IPS DF 6.9 (cell line): ENCODE measurements around the gene RER1.

Experiments used
- DNase-seq: peaks from one replicate; pipeline ENCODE4 v3.0.0-alpha.2; 2013; ENCODE audit warnings: low read depth, low spot score
- H3K27ac ChIP-seq: one replicate; pipeline ENCODE4 v1.5.1; 2013; ENCODE audit warnings: low read length, control low read depth
- H3K27me3 ChIP-seq: 2 replicates; pipeline ENCODE4 v1.6.1; 2013; ENCODE audit warnings: mild to moderate bottlenecking, low read length; ENCODE audit not compliant: control insufficient read depth, insufficient read depth
- H3K36me3 ChIP-seq: 2 replicates; pipeline ENCODE4 v1.6.1; 2013; ENCODE audit warnings: low read length; ENCODE audit not compliant: control insufficient read depth, insufficient read depth
- H3K4me1 ChIP-seq: 2 replicates; pipeline ENCODE4 v1.6.1; 2013; ENCODE audit warnings: low read length; ENCODE audit not compliant: control insufficient read depth, insufficient read depth
- H3K4me3 ChIP-seq: 2 replicates; pipeline ENCODE4 v1.5.1; 2013; ENCODE audit warnings: mild to moderate bottlenecking, low read length
- H3K9me3 ChIP-seq: 2 replicates; pipeline ENCODE4 v1.6.1; 2013; ENCODE audit warnings: low read length, inconsistent platforms; ENCODE audit not compliant: control insufficient read depth, insufficient read depth
- WGBS: extraction: QIAGEN DNeasy Blood & Tissue Kit; methylation state at CpG from one replicate; pipeline ENCODE4 v1.1.7; 2013; ENCODE audit warnings: mixed read lengths, missing lambda C conversion rate; ENCODE audit not compliant: insufficient read length, insufficient coverage; 5-methylcytosine and 5-hydroxymethylcytosine counted together

The RER1 gene, protein sequence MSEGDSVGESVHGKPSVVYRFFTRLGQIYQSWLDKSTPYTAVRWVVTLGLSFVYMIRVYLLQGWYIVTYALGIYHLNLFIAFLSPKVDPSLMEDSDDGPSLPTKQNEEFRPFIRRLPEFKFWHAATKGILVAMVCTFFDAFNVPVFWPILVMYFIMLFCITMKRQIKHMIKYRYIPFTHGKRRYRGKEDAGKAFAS

DNA sequence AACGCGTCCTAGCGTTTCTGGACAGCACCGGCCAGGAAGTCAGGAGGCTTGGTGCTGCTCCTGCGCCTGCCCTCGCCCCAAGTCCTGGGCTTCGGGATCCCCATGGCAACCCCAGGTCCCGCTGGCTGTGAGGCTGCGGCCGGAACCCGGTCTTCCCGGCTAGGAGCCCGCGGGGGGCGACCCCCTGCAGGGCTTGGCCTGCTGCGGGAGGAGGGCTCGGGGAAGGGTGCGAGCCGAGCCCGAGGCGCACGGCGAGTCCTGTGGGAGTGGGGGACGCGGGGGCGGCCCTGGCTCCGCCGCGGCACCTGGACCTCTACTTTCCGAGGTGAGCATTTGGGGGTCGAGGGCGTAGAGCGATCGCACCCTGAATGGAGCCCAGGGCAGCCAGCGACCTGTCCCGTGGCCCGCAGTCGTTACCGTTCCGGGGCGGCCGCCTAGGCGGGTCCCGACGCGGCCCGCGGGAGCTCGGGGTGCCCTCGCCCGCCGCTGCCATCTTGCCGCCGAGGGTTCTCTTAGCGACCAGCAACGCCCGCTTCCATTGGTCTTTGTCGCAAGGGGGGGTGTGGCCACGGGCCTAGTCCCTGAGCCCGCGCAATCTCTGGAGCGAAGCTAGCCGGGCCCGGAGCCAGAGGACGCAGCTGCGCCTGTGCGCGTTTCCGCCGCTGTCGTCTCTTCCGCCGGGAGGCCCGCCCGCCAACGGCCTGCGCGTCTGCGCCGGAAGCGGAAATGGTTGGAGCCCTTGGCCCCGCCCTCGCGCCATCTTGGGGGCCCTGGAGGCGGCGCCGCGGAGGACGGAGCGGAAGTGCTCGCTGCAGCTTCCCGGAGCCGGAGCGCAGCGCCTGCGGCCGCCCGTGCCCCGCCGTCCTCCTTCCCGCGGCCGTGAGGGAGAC lies at the start of gene RER1, which contains the start of gene MORN1:
Gene RER1, plus strand, starts transcription at position 801 of the 890 bp plus-strand sequence. CDS start 3,950 bp downstream, outside the sequence.
Gene MORN1, minus strand, starts transcription at position 514 of the 890 bp plus-strand sequence. Its CDS starts 21 bp downstream, at position 493.
- H3K4me3 ChIP-seq, result peak within 1 kb of the TSS; percentile 100
- H3K4me1 ChIP-seq, result no peaks in the 10 kb centered on the region; the same call in 1 of the 2 replicates
- no CpG with 5 or more reads among the region's 103 CpGs for WGBS
- DNase-seq, result peak; percentile 93
- no peaks in the 10 kb centered on the region for H3K9me3 ChIP-seq
- H3K27me3 ChIP-seq, result no peaks in the 10 kb centered on the region
- H3K36me3 ChIP-seq, result peaks cover 6% of the 10 kb centered on the region
- no peak within 1 kb of the TSS for H3K27ac ChIP-seq

GRCh38 chr1:2342384-2343022 lies 49.1 kb upstream of the RER1 start:
- no peaks in the 10 kb centered on the region for H3K9me3 ChIP-seq
- no CpG with 5 or more reads among the region's 21 CpGs for WGBS
- no peak overlapping the region for H3K27ac ChIP-seq
- no peaks in the 10 kb centered on the region for H3K27me3 ChIP-seq
- H3K36me3 ChIP-seq, result no peaks in the 10 kb centered on the region; the same call in 1 of the 2 replicates
- H3K4me1 ChIP-seq, result no peaks in the 10 kb centered on the region; the same call in 1 of the 2 replicates
- DNase-seq, result no peak
- H3K4me3 ChIP-seq, result no peak overlapping the region

- Histone ChIP-seq H3K9me3 (no peaks in the 10 kb centered on the region), H3K4me3 (no peak overlapping the region), H3K27ac (no peak overlapping the region), H3K36me3 (no peaks in the 10 kb centered on the region; the same call in 1 of the 2 replicates), H3K4me1 (peaks cover 1% of the 10 kb centered on the region; the same call in 1 of the 2 replicates), H3K27me3 (no peaks in the 10 kb centered on the region)
- WGBS, result no CpG with 5 or more reads among the region's 39 CpGs
- no peak for DNase-seq
Observed at GRCh38 chr1:2343023-2343935, 48.4 kb upstream of the RER1 start.

DNA sequence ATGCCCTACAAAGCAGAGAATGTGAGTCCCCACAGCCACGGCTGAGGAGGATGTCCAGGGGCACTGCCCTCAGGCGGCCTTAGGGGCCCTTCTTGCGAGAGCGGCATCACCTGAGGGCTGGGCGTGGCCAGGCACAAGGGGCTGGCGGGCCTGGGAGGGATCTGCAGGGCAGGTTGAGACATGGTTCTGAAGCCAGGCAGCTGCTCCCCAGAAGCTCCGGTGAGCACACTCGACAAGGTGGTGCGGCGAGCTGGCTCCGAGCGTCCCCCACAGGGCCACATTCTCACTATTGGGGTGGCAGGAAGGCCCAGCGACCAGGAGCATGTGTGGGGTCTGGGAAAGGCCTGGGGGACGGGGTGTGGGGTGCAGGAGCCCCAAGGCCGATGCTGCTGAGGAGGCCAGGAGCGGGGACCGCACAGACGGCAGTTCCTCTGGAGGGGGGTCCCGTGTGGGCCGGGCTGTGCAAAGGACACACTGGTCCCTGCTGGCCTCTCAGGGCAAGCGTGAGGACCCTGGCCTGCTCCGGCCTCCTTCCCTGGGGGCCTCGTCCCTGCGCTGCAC lies 47.4 kb upstream of the RER1 start:
- no peaks in the 10 kb centered on the region for H3K9me3 ChIP-seq
- no peaks in the 10 kb centered on the region for H3K27me3 ChIP-seq
- no peak for DNase-seq
- H3K4me1 ChIP-seq, result peaks cover 1% of the 10 kb centered on the region; the same call in 1 of the 2 replicates
- no peak overlapping the region for H3K27ac ChIP-seq
- no CpG with 5 or more reads among the region's 24 CpGs for WGBS
- H3K4me3 ChIP-seq, result no peak overlapping the region
- H3K36me3 ChIP-seq, result no peaks in the 10 kb centered on the region; the same call in 1 of the 2 replicates

GRCh38 chr1:2344744-2345296 lies 46.8 kb upstream of the RER1 start:
- no peak for DNase-seq
- peaks cover 1% of the 10 kb centered on the region; the same call in 1 of the 2 replicates for H3K4me1 ChIP-seq
- H3K36me3 ChIP-seq, result no peaks in the 10 kb centered on the region; the same call in 1 of the 2 replicates
- no CpG with 5 or more reads among the region's 29 CpGs for WGBS
- no peaks in the 10 kb centered on the region for H3K27me3 ChIP-seq
- no peak overlapping the region for H3K4me3 ChIP-seq
- H3K27ac ChIP-seq, result no peak overlapping the region
- no peaks in the 10 kb centered on the region for H3K9me3 ChIP-seq

DNA sequence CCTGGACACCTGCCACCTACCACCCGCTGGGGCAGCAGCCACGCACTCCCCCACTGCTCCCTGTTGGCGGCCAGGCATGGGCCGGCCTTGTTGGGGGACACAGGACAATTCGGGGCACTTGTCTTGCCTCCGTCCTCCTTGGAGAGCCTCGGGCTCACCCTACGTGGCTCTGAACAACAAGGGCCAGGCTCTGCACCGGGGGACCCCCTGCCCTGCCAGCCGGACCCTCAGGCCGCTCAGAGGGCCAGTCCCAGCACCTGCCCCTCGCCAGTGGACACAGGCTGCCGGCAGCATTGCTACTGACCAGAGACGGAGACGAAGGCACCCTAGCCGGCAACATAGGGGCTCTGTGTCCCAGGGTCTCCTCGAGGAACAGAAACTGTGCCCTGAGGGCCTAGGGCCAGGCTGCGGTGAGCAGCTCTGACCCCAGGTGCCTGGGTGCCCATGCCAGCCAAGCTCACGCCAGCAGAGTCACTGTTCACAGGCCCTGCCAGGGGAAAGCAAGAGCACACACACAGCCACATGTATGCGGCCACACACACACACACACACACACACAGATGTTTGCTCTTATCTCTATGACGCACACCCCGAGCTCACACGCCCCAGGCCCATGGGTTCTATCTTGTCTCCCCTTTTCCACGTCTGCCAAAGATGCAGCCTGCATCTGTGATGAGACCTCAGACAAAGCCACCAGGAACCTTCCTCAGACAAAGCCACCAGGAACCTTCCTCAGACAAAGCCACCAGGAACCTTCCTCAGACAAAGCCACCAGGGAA lies 46.2 kb upstream of the RER1 start:
- Histone ChIP-seq H3K36me3 (no peaks in the 10 kb centered on the region; the same call in 1 of the 2 replicates), H3K4me1 (peaks cover 1% of the 10 kb centered on the region; the same call in 1 of the 2 replicates), H3K27me3 (no peaks in the 10 kb centered on the region), H3K27ac (no peak overlapping the region), H3K4me3 (no peak overlapping the region), H3K9me3 (no peaks in the 10 kb centered on the region)
- DNase-seq, result no peak
- WGBS, result no CpG with 5 or more reads among the region's 24 CpGs

GRCh38 chr1:2346691-2347408 lies 44.8 kb upstream of the RER1 start:
- no CpG with 5 or more reads among the region's 17 CpGs for WGBS
- DNase-seq, result no peak
- Histone ChIP-seq H3K27me3 (no peaks in the 10 kb centered on the region), H3K9me3 (no peaks in the 10 kb centered on the region), H3K27ac (no peak overlapping the region), H3K4me3 (no peak overlapping the region), H3K36me3 (no peaks in the 10 kb centered on the region; the same call in 1 of the 2 replicates), H3K4me1 (peaks cover 1% of the 10 kb centered on the region; the same call in 1 of the 2 replicates)

DNA sequence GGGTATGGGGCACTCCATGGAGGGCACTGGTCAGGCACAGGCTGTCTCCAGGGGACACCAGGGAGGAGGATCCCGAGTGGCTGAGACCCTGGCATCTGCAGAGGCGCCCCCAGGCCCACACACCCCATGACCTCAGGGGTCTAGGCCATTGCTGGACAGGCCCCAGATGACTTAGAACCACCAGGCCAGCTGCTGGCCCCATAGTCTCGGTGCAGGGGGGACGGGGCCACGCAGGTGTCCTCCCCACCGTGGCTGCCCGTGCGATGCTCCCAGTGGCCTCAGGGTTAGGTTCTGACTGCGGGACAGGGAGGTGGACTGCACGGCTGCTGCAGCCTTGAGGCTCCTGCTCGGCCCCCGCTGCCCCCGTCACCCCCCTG lies 44.2 kb upstream of the RER1 start:
- no peak for DNase-seq
- H3K27ac ChIP-seq, result no peak overlapping the region
- no peaks in the 10 kb centered on the region for H3K9me3 ChIP-seq
- peaks cover 1% of the 10 kb centered on the region; the same call in 1 of the 2 replicates for H3K4me1 ChIP-seq
- no peaks in the 10 kb centered on the region for H3K27me3 ChIP-seq
- H3K4me3 ChIP-seq, result no peak overlapping the region
- no peaks in the 10 kb centered on the region; the same call in 1 of the 2 replicates for H3K36me3 ChIP-seq
- WGBS, result no CpG with 5 or more reads among the region's 13 CpGs
